Liver (tissue), 9 donors: Measurements from ENCODE around the gene PKDREJ. TPM values are rescaled to one million over a fixed set of nuclear protein-coding genes. Genes with fewer than 3 reads are reported as not detected.

Experiments used
- DNase-seq: peaks from one replicate; pipeline ENCODE4 v3.0.0-alpha.2; 2017; ENCODE audit warnings: low spot score
- H3K27ac ChIP-seq, 2 donors: one replicate each; pipeline ENCODE4 v1.7.0; 2013; ENCODE audit warnings: inconsistent platforms in 2 of 2, low read length in 2 of 2, control low read depth in 1 of 2, low read depth in 1 of 2, mild to moderate bottlenecking in 1 of 2
- H3K27me3 ChIP-seq, 4 donors: one replicate each; pipeline versions ENCODE4 v1.6.1 to v1.7.0; 2013; ENCODE audit warnings: low read length in 3 of 4, inconsistent platforms in 1 of 4, mild to moderate bottlenecking in 1 of 4, moderate library complexity in 1 of 4; ENCODE audit not compliant: control insufficient read depth in 4 of 4, insufficient read depth in 4 of 4
- H3K36me3 ChIP-seq, 4 donors: one replicate each; pipeline versions ENCODE4 v1.6.1 to v1.7.0; 2013; ENCODE audit warnings: low read length in 3 of 4, mild to moderate bottlenecking in 3 of 4, low read depth in 1 of 4, moderate library complexity in 1 of 4; ENCODE audit not compliant: control insufficient read depth in 4 of 4, insufficient read depth in 3 of 4
- H3K4me1 ChIP-seq, 4 donors: one replicate each; pipeline versions ENCODE4 v1.6.1 to v1.7.0; 2013; ENCODE audit warnings: low read length in 3 of 4, mild to moderate bottlenecking in 3 of 4, moderate library complexity in 1 of 4; ENCODE audit not compliant: control insufficient read depth in 4 of 4, insufficient read depth in 4 of 4
- H3K4me3 ChIP-seq, 3 donors: one replicate each; pipeline versions ENCODE4 v1.6.1 to v1.7.0; 2013; ENCODE audit warnings: low read length in 3 of 3, control low read depth in 1 of 3, low read depth in 1 of 3, mild to moderate bottlenecking in 1 of 3
- H3K9ac ChIP-seq, 2 donors: one replicate each; pipeline ENCODE4 v1.7.0; 2013; ENCODE audit warnings: low read length in 2 of 2, mild to moderate bottlenecking in 2 of 2, moderate library complexity in 2 of 2, control low read depth in 1 of 2, low read depth in 1 of 2
- H3K9me3 ChIP-seq, 4 donors: one replicate each; pipeline versions ENCODE4 v1.6.1 to v1.7.0; 2013; ENCODE audit warnings: low read length in 3 of 4; ENCODE audit not compliant: control insufficient read depth in 4 of 4
- ATF3 ChIP-seq: IDR thresholded peaks from 2 replicates; pipeline ENCODE4 v1.6.1; 2016; ENCODE audit warnings: antibody characterized with exemption
- CTCF ChIP-seq: fragments of 150-350 bp; IDR thresholded peaks from 2 replicates; pipeline ENCODE4 v1.5.1; 2017; ENCODE audit warnings: improper control_type of control experiment, low read depth, low read length; ENCODE audit not compliant: missing input control
- EGR1 ChIP-seq, 2 donors: IDR thresholded peaks; 2 replicates each; pipeline ENCODE4 v1.6.1; 2016 to 2018; ENCODE audit warnings: antibody characterized with exemption in 2 of 2, low read depth in 2 of 2
- FOXA1 ChIP-seq: IDR thresholded peaks from 2 replicates; pipeline ENCODE4 v1.6.1; 2016; ENCODE audit warnings: antibody characterized with exemption
- FOXA2 ChIP-seq: IDR thresholded peaks from 2 replicates; pipeline ENCODE4 v1.6.1; 2016; ENCODE audit warnings: antibody characterized with exemption
- GABPA ChIP-seq, 2 donors: IDR thresholded peaks in 1 of 2; conservative IDR thresholded peaks in 1 of 2; 2 replicates each; pipeline ENCODE4 v1.6.1; 2016; ENCODE audit warnings: antibody characterized with exemption in 2 of 2, mild to moderate bottlenecking in 1 of 2, moderate library complexity in 1 of 2
- HNF4A ChIP-seq, 2 donors: conservative IDR thresholded peaks; 2 replicates each; pipeline ENCODE4 v1.6.1; 2016; ENCODE audit warnings: antibody characterized with exemption in 2 of 2, mild to moderate bottlenecking in 2 of 2
- HNF4G ChIP-seq: IDR thresholded peaks from 2 replicates; pipeline ENCODE4 v1.6.1; 2016; ENCODE audit warnings: antibody characterized with exemption
- JUND ChIP-seq, 2 donors: IDR thresholded peaks; 2 replicates each; pipeline ENCODE4 v1.6.1; 2016; ENCODE audit warnings: antibody characterized with exemption in 2 of 2
- MAX ChIP-seq: IDR thresholded peaks from 2 replicates; pipeline ENCODE4 v1.6.1; 2016; ENCODE audit warnings: antibody characterized with exemption
- NR2F2 ChIP-seq: IDR thresholded peaks from 2 replicates; pipeline ENCODE4 v1.6.1; 2016; ENCODE audit warnings: antibody characterized with exemption
- RAD21 ChIP-seq, 2 donors: IDR thresholded peaks; 2 replicates each; pipeline ENCODE4 v1.6.1; 2016; ENCODE audit warnings: antibody characterized with exemption in 2 of 2, mild to moderate bottlenecking in 2 of 2
- REST ChIP-seq: IDR thresholded peaks from 2 replicates; pipeline ENCODE4 v1.6.1; 2016; ENCODE audit warnings: antibody characterized with exemption, mild to moderate bottlenecking
- RXRA ChIP-seq, 2 donors: IDR thresholded peaks; 2 replicates each; pipeline ENCODE4 v1.6.1; 2017 to 2018; ENCODE audit warnings: antibody characterized with exemption in 2 of 2, mild to moderate bottlenecking in 1 of 2
- SP1 ChIP-seq: IDR thresholded peaks from 2 replicates; pipeline ENCODE4 v1.6.1; 2018; ENCODE audit warnings: antibody characterized with exemption, mild to moderate bottlenecking
- TAF1 ChIP-seq: conservative IDR thresholded peaks from 2 replicates; pipeline ENCODE4 v1.6.1; 2016; ENCODE audit warnings: antibody characterized with exemption, mild to moderate bottlenecking
- ZBTB33 ChIP-seq: IDR thresholded peaks from 2 replicates; pipeline ENCODE4 v1.6.1; 2016; ENCODE audit warnings: antibody characterized with exemption
- WGBS: extraction: QIAGEN DNeasy Blood & Tissue Kit; methylation state at CpG from one replicate; pipeline ENCODE4 v1.1.7; 2013; 5-methylcytosine and 5-hydroxymethylcytosine counted together
- polyA plus RNA-seq, 2 donors: library from polyadenylated mRNA; stranded (reverse) in 1 of 2; unstranded in 1 of 2; fragments of 200-250 nt in 1 of 2; fragments of >200 nt in 1 of 2; fragmentation: Nextera tagmentation in 1 of 2; extraction: Ambion mirVana in 1 of 2; gene quantifications; one replicate each; pipeline versions ENCODE4 v1.2.1 to v1.2.3, GENCODE V29; 2013 to 2015
- total RNA-seq, 2 donors: library from RNA; depleted of rRNA; stranded (reverse); fragments of >200 nt; gene quantifications; one replicate each; pipeline ENCODE4 v1.2.3, GENCODE V29; 2014
- donor health status: healthy.
- donor health status: healthy.
- donor health status: healthy.
- donor health status: healthy.
- donor health status: healthy.

The PKDREJ gene
- total and polyA plus RNA-seq, 4 donors: under 0.01 to 0.05 (median 0.02) TPM

GRCh38 chr22:46294784-46295183 is 31.6 kb upstream of the PKDREJ start:
- H3K27me3 ChIP-seq: no peaks in the 10 kb centered on the region
- WGBS: 71% methylated on average over 2 of the region's 2 CpGs

GRCh38 chr22:46293577-46294260 is 30.6 kb upstream of the PKDREJ start:
- Histone ChIP-seq H3K27me3 (no peaks in the 10 kb centered on the region), H3K4me3 (no peak overlapping the region), H3K4me1 (peaks cover 7 to 30% (median 16%) of the 10 kb centered on the region in 4 donors), H3K9ac (no peak overlapping the region), H3K9me3 (no peaks in the 10 kb centered on the region), H3K27ac (peak overlapping the region in 1 of 2 donors; percentile 26), H3K36me3 (peaks cover 10 to 45% (median 34%) of the 10 kb centered on the region in 4 donors)
- no peak for DNase-seq
- TF ChIP-seq RAD21 (IDR thresholded peaks at IDR 0.05) (no peak), ATF3 (no peak), TAF1 (no peak), CTCF (no peak), RXRA (IDR thresholded peaks at IDR 0.05) (no peak), NR2F2 (no peak), JUND (IDR thresholded peaks at IDR 0.05) (no peak), FOXA1 (no peak), HNF4A (conservative IDR thresholded peaks at IDR 0.05) (no peak), FOXA2 (no peak), GABPA (IDR thresholded peaks at IDR 0.05 in 1 of 2, conservative IDR thresholded peaks at IDR 0.05 in 1 of 2) (no peak), EGR1 (IDR thresholded peaks at IDR 0.05; ENCODE audit: low read depth in 2 of 2) (no peak), REST (no peak), SP1 (no peak), ZBTB33 (no peak), HNF4G (no peak), MAX (no peak)
- WGBS: 86% methylated on average over 11 of the region's 11 CpGs

More at GRCh38 chr22:46294784-46295183, 31.6 kb upstream of the PKDREJ start:
- TF ChIP-seq RXRA (IDR thresholded peaks at IDR 0.05): peak; percentile 5 to 15
- TF ChIP-seq TAF1: no peak
- peaks cover 7 to 28% (median 16%) of the 10 kb centered on the region in 4 donors for H3K4me1 ChIP-seq
- no peak overlapping the region for H3K9ac ChIP-seq
- no peak overlapping the region for H3K4me3 ChIP-seq
- H3K9me3 ChIP-seq: no peaks in the 10 kb centered on the region
- no peak overlapping the region for H3K27ac ChIP-seq
- H3K36me3 ChIP-seq: peaks cover 5 to 35% (median 25%) of the 10 kb centered on the region in 4 donors
- no peak for DNase-seq
